H1 (cell line): ENCODE measurements around the gene CD44.

Experiments
- RAD21 ChIP-seq, 2 experiments: IDR thresholded peaks in 1 of 2; conservative IDR thresholded peaks in 1 of 2; 2 replicates each; pipeline ENCODE4 v1.6.1; 2011; ENCODE audit warnings: low read depth in 2 of 2, low read length in 2 of 2, improper control_type of control experiment in 1 of 2, inconsistent platforms in 1 of 2, mild to moderate bottlenecking in 1 of 2, moderate library complexity in 1 of 2
- SP1 ChIP-seq: IDR thresholded peaks from 2 replicates; pipeline ENCODE4 v1.6.1; 2011; ENCODE audit warnings: low read depth, low read length
- SUZ12 ChIP-seq: fragments of 200-600 bp; sonication (generic); IDR thresholded peaks from 2 replicates; pipeline ENCODE4 v1.6.1; 2012; ENCODE audit warnings: mild to moderate bottlenecking, inconsistent platforms, low read length, moderate library complexity, mixed read lengths
- TAF7 ChIP-seq: optimal IDR thresholded peaks from 2 replicates; pipeline ENCODE3; 2011; ENCODE audit warnings: low read depth, mild to moderate bottlenecking, inconsistent platforms, low read length, moderate library complexity, borderline replicate concordance

GRCh38 chr11:35106595-35106994 is 32.4 kb upstream of the CD44 start:
- TF ChIP-seq RAD21 (IDR thresholded peaks at IDR 0.05 in 1 of 2, conservative IDR thresholded peaks at IDR 0.05 in 1 of 2; ENCODE audit: low read depth in 2 of 2, low read length in 2 of 2) (no peak), TAF7 (no peak), SP1 (no peak), SUZ12 (no peak)
